Immature natural killer cell (primary cell): ENCODE results near the gene GLP2R. TPM values are rescaled to one million over a fixed set of nuclear protein-coding genes. Genes with fewer than 3 reads are reported as not detected.

ENCODE experiments used
- DNase-seq, 3 donors: peaks; one replicate each; pipeline ENCODE4 v3.0.0; 2022; ENCODE audit warnings: mixed read lengths in 1 of 3
- H3K27ac Mint-ChIP-seq, 6 donors: one replicate each; pipeline ENCODE4 v1.8.0; 2020; ENCODE audit warnings: mixed read lengths in 6 of 6, mild to moderate bottlenecking in 5 of 6, inconsistent platforms in 4 of 6, moderate library complexity in 3 of 6
- H3K27me3 Mint-ChIP-seq, 3 donors: one replicate each; pipeline ENCODE4 v1.8.0; 2020 to 2021; ENCODE audit warnings: low read depth in 3 of 3, mild to moderate bottlenecking in 3 of 3, mixed read lengths in 3 of 3, moderate library complexity in 3 of 3, inconsistent platforms in 1 of 3
- H3K36me3 Mint-ChIP-seq, 3 donors: one replicate each; pipeline ENCODE4 v1.8.0; 2020; ENCODE audit warnings: mixed read lengths in 3 of 3, inconsistent platforms in 2 of 3, mild to moderate bottlenecking in 2 of 3
- H3K4me1 Mint-ChIP-seq, 2 donors: one replicate each; pipeline ENCODE4 v1.8.0; 2020; ENCODE audit warnings: inconsistent platforms in 2 of 2, mild to moderate bottlenecking in 2 of 2, mixed read lengths in 2 of 2, moderate library complexity in 1 of 2
- H3K4me3 Mint-ChIP-seq, 5 donors: one replicate each; pipeline ENCODE4 v1.8.0; 2020; ENCODE audit warnings: mild to moderate bottlenecking in 5 of 5, mixed read lengths in 5 of 5, inconsistent platforms in 3 of 5, moderate library complexity in 3 of 5
- H3K9me3 Mint-ChIP-seq, 6 donors: one replicate each; pipeline ENCODE4 v1.8.0; 2020; ENCODE audit warnings: mild to moderate bottlenecking in 6 of 6, mixed read lengths in 6 of 6, inconsistent platforms in 4 of 6, moderate library complexity in 3 of 6
- polyA plus RNA-seq, 3 donors: library from polyadenylated mRNA; unstranded; fragments of 300-500 nt; fragmentation: Illumina TruSeq; gene quantifications; one replicate each; pipeline ENCODE4 v1.2.3, GENCODE V29; 2021

GLP2R gene
- polyA plus RNA-seq, 3 donors from 2014 or later: not detected

- no peak overlapping the region for H3K4me3 Mint-ChIP-seq
- peaks cover 2 to 3% (median 3%) of the 10 kb centered on the region in 3 donors for H3K27me3 Mint-ChIP-seq
- H3K9me3 Mint-ChIP-seq: no peaks in the 10 kb centered on the region
- H3K4me1 Mint-ChIP-seq: no peaks in the 10 kb centered on the region
- DNase-seq: no peak
- peak overlapping the region in 3 of 6 donors; percentile 1 to 36 (median 20) for H3K27ac Mint-ChIP-seq
- H3K36me3 Mint-ChIP-seq: peaks cover 23 to 49% (median 30%) of the 10 kb centered on the region in 3 donors
Measured at GRCh38 chr17:9935408-9935807, 109.7 kb downstream of the GLP2R start.

GRCh38 chr17:9936095-9936494 is 110.4 kb downstream of the GLP2R start:
- no peak for DNase-seq
- Mint-ChIP-seq H3K27ac (no peak overlapping the region), H3K4me3 (no peak overlapping the region), H3K9me3 (no peaks in the 10 kb centered on the region), H3K36me3 (peaks cover 28 to 56% (median 36%) of the 10 kb centered on the region in 3 donors), H3K27me3 (peaks cover 2 to 3% (median 2%) of the 10 kb centered on the region in 3 donors), H3K4me1 (no peaks in the 10 kb centered on the region)

- Mint-ChIP-seq H3K36me3 (peaks cover 28 to 60% (median 38%) of the 10 kb centered on the region in 3 donors), H3K27ac (peak overlapping the region in 3 of 6 donors; percentile 10 to 74 (median 45)), H3K9me3 (no peaks in the 10 kb centered on the region), H3K27me3 (peaks cover 2 to 3% (median 2%) of the 10 kb centered on the region in 3 donors), H3K4me3 (no peak overlapping the region), H3K4me1 (no peaks in the 10 kb centered on the region)
- DNase-seq: no peak
Measured at GRCh38 chr17:9937241-9937761, 111.6 kb downstream of the GLP2R start.

GRCh38 chr17:9937901-9938300 is 112.2 kb downstream of the GLP2R start:
- Mint-ChIP-seq H3K27ac (no peak overlapping the region), H3K27me3 (peaks cover 2% of the 10 kb centered on the region in 3 donors), H3K36me3 (peaks cover 32 to 62% (median 38%) of the 10 kb centered on the region in 3 donors), H3K4me1 (no peaks in the 10 kb centered on the region), H3K4me3 (no peak overlapping the region), H3K9me3 (no peaks in the 10 kb centered on the region)
- no peak for DNase-seq

GRCh38 chr17:9938764-9939163 is 113.0 kb downstream of the GLP2R start:
- peaks cover 0 to 2% (median 2%) of the 10 kb centered on the region in 3 donors for H3K27me3 Mint-ChIP-seq
- H3K9me3 Mint-ChIP-seq: no peaks in the 10 kb centered on the region
- no peak overlapping the region for H3K4me3 Mint-ChIP-seq
- no peaks in the 10 kb centered on the region for H3K4me1 Mint-ChIP-seq
- no peak overlapping the region for H3K27ac Mint-ChIP-seq
- no peak for DNase-seq
- H3K36me3 Mint-ChIP-seq: peaks cover 35 to 61% (median 38%) of the 10 kb centered on the region in 3 donors

GRCh38 chr17:9940841-9941240 is 115.1 kb downstream of the GLP2R start:
- Mint-ChIP-seq H3K4me3 (no peak overlapping the region), H3K36me3 (peaks cover 42 to 68% (median 44%) of the 10 kb centered on the region in 3 donors), H3K9me3 (no peaks in the 10 kb centered on the region), H3K27me3 (peaks cover 0 to 2% (median 2%) of the 10 kb centered on the region in 3 donors), H3K27ac (no peak overlapping the region), H3K4me1 (no peaks in the 10 kb centered on the region)
- DNase-seq: no peak

- DNase-seq: no peak
- H3K9me3 Mint-ChIP-seq: no peaks in the 10 kb centered on the region
- H3K27me3 Mint-ChIP-seq: peaks cover 0 to 2% (median 2%) of the 10 kb centered on the region in 3 donors
- H3K4me3 Mint-ChIP-seq: no peak overlapping the region
- no peaks in the 10 kb centered on the region for H3K4me1 Mint-ChIP-seq
- H3K36me3 Mint-ChIP-seq: peaks cover 42 to 68% (median 44%) of the 10 kb centered on the region in 3 donors
- H3K27ac Mint-ChIP-seq: no peak overlapping the region
Measured at GRCh38 chr17:9941305-9941704, 115.6 kb downstream of the GLP2R start.

Other genes with a start within 250 kb of the GLP2R start
- gene CFAP52, start 249.3 kb upstream of the GLP2R start, polyA plus RNA-seq: not detected
- gene USP43, start 180.4 kb upstream of the GLP2R start, polyA plus RNA-seq: under 1 TPM in 2 of 3 donors, not detected in 1; 0.14 to 0.29 TPM
- not detected for gene DHRS7C, start 34.3 kb upstream of the GLP2R start, polyA plus RNA-seq
- not detected for gene GSG1L2, start 3.8 kb upstream of the GLP2R start, polyA plus RNA-seq
- gene RCVRN, start 79.3 kb downstream of the GLP2R start, polyA plus RNA-seq: not detected